ENCODE measurements around the gene COLEC11.

The COLEC11 gene

GRCh38 chr2:3639653-3640052 lies 44.7 kb downstream of the COLEC11 start:
- no peak for DNase-seq

- no peak for DNase-seq
Observed at GRCh38 chr2:3641181-3641580, 46.3 kb downstream of the COLEC11 start.

GRCh38 chr2:3641841-3642421 lies 47.0 kb downstream of the COLEC11 start:
- no peak for DNase-seq

GRCh38 chr2:3642521-3643215 lies 47.8 kb downstream of the COLEC11 start:
- DNase-seq, result no peak

GRCh38 chr2:3643371-3644245 lies 48.7 kb downstream of the COLEC11 start:
- no peak for DNase-seq

GRCh38 chr2:3644246-3644525 lies 49.3 kb downstream of the COLEC11 start:
- no peak for DNase-seq

GRCh38 chr2:3644891-3645605 lies 50.1 kb downstream of the COLEC11 start:
- DNase-seq, result no peak

- DNase-seq, result no peak
Observed at GRCh38 chr2:3645745-3646389, 51.0 kb downstream of the COLEC11 start.

GRCh38 chr2:3646446-3646845 lies 51.5 kb downstream of the COLEC11 start:
- no peak for DNase-seq

GRCh38 chr2:3647246-3647645 lies 52.3 kb downstream of the COLEC11 start:
- DNase-seq, result no peak

GRCh38 chr2:3647831-3648651 lies 53.1 kb downstream of the COLEC11 start:
- DNase-seq, result peak in 1 of 3 experiments; percentile 32

- DNase-seq, result no peak
Observed at GRCh38 chr2:3648652-3649177, 53.8 kb downstream of the COLEC11 start.

- peak in 1 of 3 experiments; percentile 39 for DNase-seq
Observed at GRCh38 chr2:3649581-3649980, 54.7 kb downstream of the COLEC11 start.

GRCh38 chr2:3650140-3650920 lies 55.4 kb downstream of the COLEC11 start:
- DNase-seq, result peak in 1 of 3 experiments; percentile 44

- DNase-seq, result peak; percentile 94 to 99 (median 97)
Observed at GRCh38 chr2:3651691-3652648, 57.1 kb downstream of the COLEC11 start.

GRCh38 chr2:3652896-3653625 lies 58.1 kb downstream of the COLEC11 start:
- DNase-seq, result no peak

- DNase-seq, result no peak
Observed at GRCh38 chr2:3654011-3654410, 59.1 kb downstream of the COLEC11 start.

GRCh38 chr2:3654531-3655225 lies 59.8 kb downstream of the COLEC11 start:
- DNase-seq, result no peak
